Skin epidermis (tissue), 12 donors: Measurements from ENCODE around the gene GLI3.
A peak's percentile ranks its signal among the peaks of the same experiment; 100 is the strongest.

Experiments used
- H3K27ac ChIP-seq, 21 experiments: fragments of 200-600 bp; sonication (generic) in 11 of 21; one replicate each; pipeline ENCODE4 v1.5.0; 2020; ENCODE audit warnings: mild to moderate bottlenecking in 3 of 21, inconsistent platforms in 2 of 21, moderate library complexity in 2 of 21
- H3K4me3 ChIP-seq, 7 experiments: fragments of 200-600 bp; sonication (generic) in 2 of 7; one replicate each; pipeline ENCODE4 v1.5.0; 2020; ENCODE audit warnings: inconsistent platforms in 2 of 7, mild to moderate bottlenecking in 2 of 7, moderate library complexity in 1 of 7

The GLI3 gene

GRCh38 chr7:42097752-42098151, 139.3 kb downstream of the GLI3 start:
- H3K4me3 ChIP-seq, result no peak overlapping the region
- peak overlapping the region in 12 of 21 experiments; percentile 3 to 76 (median 32) for H3K27ac ChIP-seq

GRCh38 chr7:42096681-42097561, 140.1 kb downstream of the GLI3 start:
- H3K27ac ChIP-seq, result peak overlapping the region in 15 of 21 experiments; percentile 0 to 76 (median 34)
- no peak overlapping the region for H3K4me3 ChIP-seq

- Histone ChIP-seq H3K27ac (peak overlapping the region in 5 of 21 experiments; percentile 4 to 76 (median 23)), H3K4me3 (no peak overlapping the region)
These were observed 140.7 kb downstream of the GLI3 start for GRCh38 chr7:42096268-42096667.

- Histone ChIP-seq H3K4me3 (no peak overlapping the region), H3K27ac (peak overlapping the region in 1 of 21 experiments; percentile 29)
These were observed 141.2 kb downstream of the GLI3 start for GRCh38 chr7:42095791-42096190.

GRCh38 chr7:42093349-42093905, 143.6 kb downstream of the GLI3 start:
- H3K4me3 ChIP-seq, result no peak overlapping the region

GRCh38 chr7:42091461-42092291, 145.3 kb downstream of the GLI3 start:
- Histone ChIP-seq H3K4me3 (no peak overlapping the region), H3K27ac (peak overlapping the region in 1 of 21 experiments; percentile 6)

More at GRCh38 chr7:42093349-42093905, 143.6 kb downstream of the GLI3 start:
- H3K27ac ChIP-seq, result no peak overlapping the region

GRCh38 chr7:42090806-42091205, 146.2 kb downstream of the GLI3 start:
- no peak overlapping the region for H3K27ac ChIP-seq

GRCh38 chr7:42090056-42090455, 147.0 kb downstream of the GLI3 start:
- Histone ChIP-seq H3K4me3 (no peak overlapping the region), H3K27ac (no peak overlapping the region)

More at GRCh38 chr7:42090806-42091205, 146.2 kb downstream of the GLI3 start:
- no peak overlapping the region for H3K4me3 ChIP-seq

- Histone ChIP-seq H3K4me3 (no peak overlapping the region), H3K27ac (no peak overlapping the region)
These were observed 149.4 kb downstream of the GLI3 start for GRCh38 chr7:42087616-42088015.

GRCh38 chr7:42085531-42085930, 151.5 kb downstream of the GLI3 start:
- H3K27ac ChIP-seq, result no peak overlapping the region
- H3K4me3 ChIP-seq, result no peak overlapping the region

GRCh38 chr7:42084263-42084662, 152.7 kb downstream of the GLI3 start:
- H3K27ac ChIP-seq, result no peak overlapping the region
- no peak overlapping the region for H3K4me3 ChIP-seq

- Histone ChIP-seq H3K27ac (no peak overlapping the region), H3K4me3 (no peak overlapping the region)
These were observed 153.7 kb downstream of the GLI3 start for GRCh38 chr7:42083284-42083683.

- Histone ChIP-seq H3K4me3 (no peak overlapping the region), H3K27ac (peak overlapping the region in 1 of 21 experiments; percentile 44)
These were observed 154.9 kb downstream of the GLI3 start for GRCh38 chr7:42082144-42082543.

GRCh38 chr7:42081671-42082070, 155.3 kb downstream of the GLI3 start:
- H3K27ac ChIP-seq, result no peak overlapping the region
- no peak overlapping the region for H3K4me3 ChIP-seq

GRCh38 chr7:42080841-42081586, 156.0 kb downstream of the GLI3 start:
- no peak overlapping the region for H3K4me3 ChIP-seq
- no peak overlapping the region for H3K27ac ChIP-seq

- H3K4me3 ChIP-seq, result no peak overlapping the region
These were observed 159.5 kb downstream of the GLI3 start for GRCh38 chr7:42077271-42078135.

GRCh38 chr7:42076870-42077269, 160.1 kb downstream of the GLI3 start:
- H3K27ac ChIP-seq, result no peak overlapping the region

More at GRCh38 chr7:42077271-42078135, 159.5 kb downstream of the GLI3 start:
- peak overlapping the region in 2 of 21 experiments; percentile 6 to 31 for H3K27ac ChIP-seq

GRCh38 chr7:42075418-42075817, 161.6 kb downstream of the GLI3 start:
- Histone ChIP-seq H3K4me3 (no peak overlapping the region), H3K27ac (no peak overlapping the region)

More at GRCh38 chr7:42076870-42077269, 160.1 kb downstream of the GLI3 start:
- no peak overlapping the region for H3K4me3 ChIP-seq
